IPS DF 19.7 (cell line): ENCODE measurements around the gene REELD1.

ENCODE experiments used
- DNase-seq: peaks from one replicate; pipeline ENCODE4 v3.0.0-alpha.2; 2013; ENCODE audit warnings: low read depth, low spot score

REELD1 gene

DNA sequence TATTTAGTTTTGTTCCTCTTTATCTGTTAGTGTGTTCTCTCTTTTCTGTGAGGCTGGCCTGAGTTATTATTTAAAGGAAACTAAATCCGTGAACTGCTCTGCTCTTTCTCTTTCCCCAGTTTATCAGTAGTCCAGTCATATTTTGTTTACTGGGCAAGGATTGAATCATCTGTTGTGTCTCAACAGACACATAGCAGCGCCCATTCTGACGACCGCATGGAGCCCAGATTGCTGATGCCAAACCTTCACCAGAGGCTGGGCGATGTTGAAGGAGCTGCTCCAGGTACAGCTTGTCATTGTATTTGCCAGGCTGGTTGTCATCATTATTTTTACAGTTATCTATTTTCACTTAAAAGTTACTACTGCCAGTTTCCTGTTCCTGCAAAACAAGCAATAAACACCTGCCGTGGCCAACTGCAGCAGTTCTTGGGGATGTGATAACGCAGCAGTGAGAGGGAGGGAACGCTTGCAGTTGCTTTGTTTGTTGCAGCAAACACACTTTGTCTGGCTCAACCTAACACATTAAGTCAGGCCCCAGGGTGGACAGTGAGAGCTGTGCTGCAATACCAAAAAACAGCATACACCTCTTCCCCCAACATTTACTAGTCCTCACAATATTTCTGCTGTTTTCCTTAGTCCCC is 10.1 kb downstream of the REELD1 start:
- no peak for DNase-seq

DNA sequence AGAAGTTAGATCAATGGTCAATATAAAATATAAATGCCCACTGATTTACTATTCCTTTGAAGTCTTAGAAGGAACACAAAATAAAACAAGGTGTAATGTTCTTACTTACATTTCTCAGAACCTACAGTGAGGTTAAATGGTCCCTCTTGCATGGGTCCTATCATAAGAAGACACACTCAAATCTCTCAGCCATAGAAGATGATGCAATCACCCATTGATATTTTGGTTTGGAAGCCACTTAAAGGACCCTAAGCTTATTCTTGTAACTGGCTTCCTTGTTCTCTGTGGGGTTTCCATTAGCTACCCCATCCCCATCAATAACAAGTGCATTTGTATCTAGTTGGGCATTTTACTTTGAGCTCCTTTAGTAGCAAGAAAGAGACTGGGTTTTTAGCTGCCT is 15.1 kb downstream of the REELD1 start:
- no peak for DNase-seq

DNA sequence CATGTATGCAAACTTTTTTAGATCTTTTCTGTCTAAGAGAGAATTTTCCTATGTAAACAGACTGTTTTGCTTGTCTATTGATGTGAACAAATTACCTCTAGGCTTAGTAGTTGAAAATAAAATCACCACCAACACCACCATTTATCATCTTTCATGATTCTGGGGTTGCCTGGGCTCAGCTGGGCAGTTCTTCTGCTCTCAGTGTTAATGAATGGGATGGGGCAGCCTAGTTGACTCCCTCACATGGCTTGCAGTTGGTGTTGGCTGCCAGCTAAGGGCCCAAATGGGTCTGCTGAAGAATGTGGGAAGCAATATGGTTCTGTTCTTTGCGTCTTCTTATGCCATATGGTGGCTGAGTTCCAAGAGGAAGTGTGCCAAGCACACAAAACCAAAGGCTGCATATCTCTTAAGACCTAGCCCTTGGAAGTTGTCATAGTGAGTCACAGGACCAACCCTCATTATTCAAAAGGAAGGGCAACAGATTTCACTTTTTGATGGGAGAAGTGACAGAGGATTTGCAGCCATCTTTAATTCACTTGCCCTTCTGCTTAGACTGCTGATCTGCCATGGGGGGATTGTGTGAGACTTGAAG is 17.9 kb downstream of the REELD1 start:
- DNase-seq, result no peak

DNA sequence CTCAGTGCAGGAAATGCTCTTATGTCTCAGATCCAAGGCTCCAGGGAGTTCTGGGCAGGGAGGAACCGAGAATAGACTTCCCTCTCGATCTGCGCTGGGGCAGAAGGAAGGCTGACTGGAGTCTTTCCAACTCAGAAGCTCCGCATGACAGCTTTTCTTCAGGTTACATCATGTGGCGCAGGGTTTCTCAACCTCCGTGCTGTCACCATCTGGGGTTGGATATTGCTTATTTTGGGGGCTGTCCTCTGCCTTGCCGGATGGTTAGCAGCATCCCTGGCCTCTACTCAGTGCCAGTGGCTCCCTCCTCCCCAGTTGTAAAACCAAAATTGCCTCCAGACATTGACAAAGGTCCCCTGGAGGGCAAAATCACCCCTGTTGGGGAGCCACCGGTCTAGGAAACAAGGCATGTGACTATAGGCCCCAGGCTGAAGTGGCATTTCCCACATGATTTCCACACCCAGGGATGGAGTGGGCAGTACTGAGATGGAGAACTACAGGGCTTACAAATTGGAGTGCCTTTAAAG is 21.4 kb downstream of the REELD1 start:
- no peak for DNase-seq

DNA sequence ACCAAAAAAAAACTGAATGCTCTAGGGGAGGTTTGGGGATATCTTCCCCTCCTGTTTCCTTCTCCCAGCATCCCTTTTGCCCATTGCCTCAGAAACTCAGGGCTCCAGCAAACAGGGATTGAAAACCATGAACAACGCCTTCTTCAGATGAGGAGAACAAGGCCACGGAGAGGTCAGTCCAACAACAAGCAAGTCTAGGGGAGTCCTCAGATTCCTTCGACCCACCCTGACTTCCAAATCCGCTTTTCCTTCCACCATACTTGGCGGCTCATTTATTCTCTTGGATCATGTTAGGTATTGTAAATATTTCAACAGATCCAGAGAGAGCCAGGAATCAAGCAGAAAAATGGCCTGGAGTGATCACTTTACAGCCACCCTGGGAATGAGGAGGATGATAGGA is 21.9 kb downstream of the REELD1 start:
- DNase-seq, result no peak

DNA sequence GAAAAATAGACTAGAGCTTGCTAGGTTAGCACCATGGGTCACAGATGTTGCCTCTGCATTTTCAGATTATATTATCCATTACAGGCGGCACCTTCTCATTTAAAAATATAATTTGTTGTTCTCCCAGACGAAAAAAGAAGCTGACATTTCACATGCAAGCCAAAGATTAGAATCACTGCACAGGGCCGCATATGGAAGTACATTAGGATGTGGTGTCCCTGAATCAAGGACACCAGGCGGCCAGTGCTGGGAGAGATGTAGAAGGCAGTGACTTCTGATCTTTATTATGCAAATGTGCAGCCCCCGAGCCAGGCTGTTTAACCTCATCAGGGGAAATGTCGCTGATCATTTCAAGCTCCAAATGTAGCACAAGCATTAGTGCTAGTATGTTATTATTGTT is 22.8 kb downstream of the REELD1 start:
- DNase-seq, result no peak

DNA sequence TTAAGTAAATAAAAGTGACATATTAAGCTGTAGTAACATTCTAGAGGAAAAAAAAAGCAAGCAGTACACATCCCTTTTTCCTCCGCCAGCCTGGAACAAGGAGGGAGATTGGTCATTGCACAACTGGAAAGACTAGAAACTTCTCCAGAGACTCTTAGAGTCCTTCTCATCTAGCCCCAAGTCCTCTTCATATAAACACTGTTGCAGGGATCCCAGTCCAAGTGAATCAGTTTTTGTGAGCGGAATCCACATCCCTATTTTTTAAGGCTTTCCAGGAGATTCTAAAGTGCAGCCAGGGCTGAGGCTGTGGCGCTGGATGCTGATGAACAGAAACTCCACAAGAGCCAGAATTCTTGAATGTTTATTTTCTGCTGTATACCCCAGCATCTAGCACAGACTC is 23.8 kb downstream of the REELD1 start:
- no peak for DNase-seq

DNA sequence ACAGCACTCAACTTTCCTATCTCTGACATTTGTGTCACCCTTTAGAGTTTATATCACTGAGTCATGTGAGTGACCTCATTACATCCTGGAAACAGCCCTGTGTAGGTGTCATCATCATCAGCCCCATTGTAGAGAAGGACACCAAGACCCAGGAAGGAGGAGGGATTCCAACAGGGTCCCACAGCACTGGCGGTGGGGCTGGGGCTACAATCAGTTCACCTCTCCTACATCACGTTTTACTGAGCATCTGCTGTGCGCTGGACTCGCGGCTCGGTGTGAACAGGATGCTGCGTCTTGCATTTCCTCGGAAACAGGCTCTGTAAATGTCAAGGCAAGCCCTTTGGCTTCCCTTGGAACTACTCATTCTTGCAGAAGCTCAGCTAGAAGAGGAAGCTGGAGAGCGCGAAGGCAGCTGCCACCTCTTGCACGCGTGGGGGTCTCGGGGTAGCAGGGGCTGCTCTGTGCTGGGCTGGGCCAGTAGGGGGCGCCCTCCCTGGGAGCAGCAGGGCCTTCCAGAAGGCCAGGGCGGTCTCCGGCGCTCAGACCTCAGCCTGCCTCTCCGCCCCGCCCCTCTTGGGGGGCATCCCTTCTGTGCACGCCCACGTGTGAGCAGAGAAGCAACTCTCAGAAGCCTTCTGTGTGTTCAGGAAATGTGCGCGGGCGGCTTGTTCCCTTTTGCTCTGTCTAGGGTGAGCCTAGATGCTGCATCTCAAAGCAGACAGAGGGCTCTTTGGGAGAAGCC is 29.0 kb downstream of the REELD1 start:
- DNase-seq, result no peak

DNA sequence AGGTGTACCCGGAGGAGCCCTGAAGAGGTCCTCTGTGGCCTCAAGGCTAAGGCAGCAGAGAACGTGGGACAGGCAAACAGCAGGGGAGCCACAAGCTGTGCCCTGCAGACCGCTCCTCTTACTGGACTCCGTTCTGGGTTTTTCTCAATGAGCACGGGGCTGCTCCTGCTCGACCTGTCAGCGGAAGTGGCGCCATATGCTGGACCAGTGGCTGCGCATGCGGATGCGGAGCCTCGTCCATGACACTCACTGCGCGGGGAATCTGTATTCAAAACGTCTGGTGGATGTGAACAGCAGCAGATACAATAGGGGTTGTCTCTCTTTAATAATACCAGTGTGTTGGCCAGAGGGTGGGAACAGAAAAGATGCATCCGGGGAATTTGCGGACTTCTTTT is 29.5 kb downstream of the REELD1 start:
- no peak for DNase-seq

DNA sequence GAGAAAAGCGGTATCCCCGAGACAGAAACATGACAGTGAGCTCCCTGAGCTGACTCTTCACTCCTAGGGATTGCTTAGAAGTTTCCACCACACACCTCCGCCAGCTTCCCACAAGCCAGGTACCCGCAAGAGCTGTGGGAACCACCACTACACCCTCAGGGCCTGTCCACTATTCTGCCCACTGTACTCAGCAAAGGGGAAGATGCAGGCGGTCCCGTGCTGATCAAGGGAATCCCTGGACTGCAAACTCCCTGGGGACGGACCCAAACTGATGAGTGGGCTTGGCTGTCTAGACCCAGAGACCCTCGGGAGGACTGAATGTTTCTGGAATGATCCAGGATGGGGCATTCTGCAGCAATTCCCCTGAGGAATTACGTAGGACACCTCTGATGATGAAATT is 30.2 kb downstream of the REELD1 start:
- no peak for DNase-seq

DNA sequence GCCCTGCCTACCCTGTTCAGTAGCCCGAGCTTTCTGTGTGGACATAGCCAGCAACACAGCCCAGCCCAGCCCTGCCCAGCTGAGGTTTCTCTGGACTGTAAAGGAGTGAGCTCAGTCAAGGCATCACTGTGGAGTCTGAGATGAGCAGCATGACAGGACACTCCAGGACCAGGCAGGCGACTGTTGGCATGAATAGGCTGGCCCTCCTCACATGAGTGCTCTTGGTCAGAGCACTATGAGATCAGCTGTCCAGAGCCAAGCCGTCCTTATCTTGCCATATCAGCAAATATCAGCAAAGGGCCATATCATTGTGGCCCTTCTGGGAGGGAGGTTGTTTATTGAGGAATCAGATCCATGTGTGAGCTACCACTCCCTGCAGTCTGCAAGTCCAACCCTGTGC is 30.9 kb downstream of the REELD1 start:
- no peak for DNase-seq

DNA sequence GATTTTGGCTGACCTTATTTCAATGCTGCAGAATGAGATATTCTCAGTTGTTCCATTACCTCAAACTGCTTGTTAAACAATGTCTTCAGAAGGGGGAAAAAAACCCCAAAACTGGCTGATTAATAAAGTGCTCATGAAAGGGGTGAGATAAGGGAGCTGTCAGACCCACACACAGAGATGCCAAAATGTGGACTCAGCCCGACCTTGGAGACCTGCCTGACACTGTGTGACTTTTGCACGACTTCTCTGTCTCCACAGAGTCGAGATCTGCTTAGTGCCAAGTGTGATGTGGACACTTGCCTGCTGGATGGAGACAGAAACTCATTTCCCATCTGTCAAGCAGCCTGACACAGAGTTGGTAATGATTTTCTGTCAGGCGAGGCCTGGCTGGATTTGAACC is 31.5 kb downstream of the REELD1 start:
- no peak for DNase-seq

DNA sequence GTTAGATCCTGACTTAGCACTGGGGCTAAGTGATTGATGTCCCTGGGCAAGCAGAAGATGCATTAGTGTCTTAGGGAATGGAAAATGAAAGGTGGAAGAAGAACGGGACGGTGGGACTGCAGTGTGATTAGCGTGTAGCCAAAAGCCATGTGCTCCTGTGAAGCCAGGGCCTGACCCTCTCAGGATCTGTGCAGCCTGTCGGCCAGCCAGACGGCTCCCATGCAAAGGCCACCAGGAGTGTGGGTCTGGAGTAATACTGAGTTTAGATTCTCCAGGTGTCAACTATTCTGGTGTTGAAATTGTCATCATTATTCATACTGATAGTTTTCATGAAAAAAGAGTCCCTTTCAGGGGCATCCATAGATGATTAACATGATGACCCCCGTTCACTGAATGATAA is 32.0 kb downstream of the REELD1 start:
- no peak for DNase-seq

DNA sequence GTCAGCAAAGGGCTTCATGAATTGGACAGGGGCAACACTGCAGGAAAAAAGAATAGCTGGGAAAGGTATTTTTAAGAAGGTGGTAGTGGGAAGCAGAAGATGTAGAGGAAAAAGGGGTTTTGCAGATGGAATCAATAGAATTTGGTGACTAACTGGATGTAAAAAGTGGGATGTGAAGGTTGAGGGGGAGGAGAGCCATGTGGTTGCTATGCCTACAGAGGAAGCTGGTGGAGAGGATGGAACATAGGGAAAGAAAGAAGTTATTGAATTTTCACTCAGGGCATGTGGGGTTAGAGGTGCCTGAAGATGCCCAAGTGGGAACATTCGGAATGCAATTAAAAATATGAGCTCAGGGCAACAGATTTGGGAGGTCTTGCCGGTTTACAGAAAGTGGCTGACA is 33.0 kb downstream of the REELD1 start:
- DNase-seq, result no peak

DNA sequence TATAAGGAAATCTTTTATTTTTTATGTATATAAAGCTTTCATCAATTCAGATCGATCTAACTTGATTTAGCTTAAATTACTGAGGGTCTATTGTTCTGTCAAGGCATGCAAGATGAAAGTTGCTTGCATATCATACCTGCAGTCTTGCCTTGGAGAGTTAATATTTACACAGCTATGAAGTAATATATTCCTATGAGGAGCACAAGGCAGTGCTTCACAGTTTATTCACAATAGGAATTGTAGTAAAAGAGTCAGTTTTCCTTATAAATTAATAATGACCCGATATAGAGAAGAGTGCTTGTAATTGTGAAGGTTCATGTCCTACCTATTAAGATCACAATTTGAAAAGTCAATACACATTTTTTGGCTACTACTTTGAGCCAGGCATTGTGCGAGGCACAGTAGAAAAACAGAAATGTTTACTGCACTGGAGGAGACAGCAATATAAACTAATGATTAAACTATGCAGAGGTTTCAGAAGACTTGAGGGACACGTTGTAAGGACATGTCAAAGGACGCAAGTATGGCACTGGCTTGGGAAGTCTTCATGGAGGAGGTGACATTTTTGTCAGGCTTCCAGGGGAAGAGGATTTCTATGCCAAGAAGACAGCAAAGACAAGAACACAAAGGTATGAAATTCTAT is 38.8 kb downstream of the REELD1 start:
- no peak for DNase-seq

DNA sequence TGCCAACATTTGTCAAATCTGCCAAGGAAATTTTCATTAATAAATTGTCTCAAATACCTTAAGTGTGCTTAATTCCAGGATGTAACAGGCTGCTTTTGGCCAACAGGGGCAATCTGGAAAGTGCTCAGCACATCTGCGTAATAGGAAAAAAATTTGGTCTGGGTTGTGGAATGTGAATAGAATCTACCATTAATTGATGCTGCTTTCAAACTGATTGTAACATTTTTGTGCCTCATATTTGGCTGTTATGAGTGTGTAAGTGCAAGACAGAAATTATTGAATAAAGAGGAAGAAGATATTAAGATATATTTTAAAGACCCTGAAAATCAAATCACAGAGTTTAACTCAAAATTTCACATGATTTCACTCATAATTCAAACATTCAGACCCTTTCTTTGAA is 41.1 kb downstream of the REELD1 start:
- DNase-seq, result no peak

DNA sequence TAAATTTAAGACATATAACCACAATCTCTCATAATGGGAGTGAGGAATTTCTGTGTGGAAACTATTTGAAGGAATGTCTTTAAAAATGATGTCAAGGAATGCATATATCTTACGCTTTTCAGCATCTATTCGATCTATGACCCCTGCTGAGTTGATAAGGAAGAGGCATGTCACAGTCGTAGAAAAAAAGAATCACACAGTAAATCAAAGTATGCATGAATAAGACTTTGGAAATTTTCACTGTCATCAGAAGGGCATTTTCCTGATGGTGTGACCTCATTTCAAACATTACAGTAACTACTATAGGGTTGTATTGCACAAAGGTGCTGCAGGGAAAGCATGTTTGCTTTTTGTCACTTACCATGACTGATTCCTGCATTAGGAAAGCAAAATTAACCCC is 41.5 kb downstream of the REELD1 start:
- DNase-seq, result no peak

DNA sequence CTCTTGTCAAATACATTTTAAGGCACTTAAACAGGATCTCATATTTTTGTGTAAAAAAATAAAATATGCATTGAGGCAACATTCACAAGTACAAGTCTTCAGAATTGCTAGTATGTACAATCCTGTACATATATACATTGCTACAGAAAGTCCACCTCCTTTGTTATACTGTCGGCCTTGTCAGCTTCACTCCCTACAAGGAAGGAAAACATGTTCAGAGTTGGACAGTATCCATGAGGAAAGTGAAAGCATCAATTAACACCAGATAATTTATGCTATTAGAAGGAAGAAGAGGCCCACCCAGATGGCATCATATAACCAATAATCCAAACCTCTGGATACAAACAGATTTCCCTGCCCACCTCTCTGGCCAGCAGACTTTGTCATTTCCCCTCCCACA is 42.0 kb downstream of the REELD1 start:
- no peak for DNase-seq

DNA sequence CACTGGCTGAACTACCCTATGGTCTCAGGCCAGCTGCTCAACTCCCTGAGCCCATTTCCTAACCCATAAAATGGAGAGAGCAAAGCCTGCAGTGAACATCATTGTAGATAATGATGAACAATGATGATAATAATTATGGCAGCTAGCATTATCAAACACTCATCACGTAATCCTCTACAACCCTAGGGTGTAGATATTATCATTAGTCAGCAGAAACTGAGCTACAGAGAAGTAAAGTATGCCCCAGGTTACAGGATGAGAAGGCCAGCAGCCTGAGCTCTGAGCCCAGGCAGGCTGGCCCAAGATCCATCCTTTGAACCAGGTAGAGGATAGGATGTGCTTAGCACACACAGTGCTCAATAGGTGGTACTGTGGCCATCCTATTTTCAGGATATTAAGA is 43.2 kb downstream of the REELD1 start:
- no peak for DNase-seq

DNA sequence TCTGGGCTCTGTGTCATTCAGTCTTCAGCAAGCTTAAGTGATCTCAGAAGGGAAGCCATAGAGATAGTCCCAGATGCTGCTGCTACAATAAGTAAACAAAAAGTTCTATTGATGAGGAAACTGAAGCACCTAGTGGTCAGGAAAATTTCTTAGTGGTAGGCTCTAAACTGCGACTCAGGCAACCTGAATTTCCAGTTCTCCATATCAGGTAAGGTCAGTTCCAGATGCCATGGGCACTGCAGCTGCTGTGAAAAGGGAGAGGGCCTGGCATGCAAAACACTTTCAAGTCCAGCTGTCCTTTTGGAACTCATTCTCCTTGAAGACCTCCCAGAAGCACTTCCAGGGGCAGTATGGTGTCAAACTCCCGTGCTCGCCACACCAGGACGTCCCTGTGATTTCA is 46.2 kb downstream of the REELD1 start:
- DNase-seq, result no peak

DNA sequence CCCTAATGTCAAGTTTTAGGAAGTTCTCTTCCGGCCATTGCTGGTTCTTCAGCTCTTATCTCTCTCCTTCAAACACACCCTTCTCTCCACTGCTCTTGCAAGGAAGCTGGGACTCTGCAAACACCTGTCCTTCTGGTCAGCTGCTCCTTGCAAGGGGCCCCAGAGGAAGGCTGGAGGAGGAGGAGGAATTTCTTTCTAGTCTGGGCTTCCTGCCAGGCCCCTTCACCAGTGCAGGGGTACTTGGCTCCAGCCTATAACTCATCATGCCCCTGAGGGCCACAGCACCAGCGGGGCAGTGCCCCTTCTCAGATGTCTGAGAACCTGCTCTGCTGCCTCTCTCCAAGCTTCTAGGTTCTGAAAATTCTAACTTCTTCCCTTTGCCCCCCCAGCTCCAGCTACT is 46.7 kb downstream of the REELD1 start:
- DNase-seq, result no peak

DNA sequence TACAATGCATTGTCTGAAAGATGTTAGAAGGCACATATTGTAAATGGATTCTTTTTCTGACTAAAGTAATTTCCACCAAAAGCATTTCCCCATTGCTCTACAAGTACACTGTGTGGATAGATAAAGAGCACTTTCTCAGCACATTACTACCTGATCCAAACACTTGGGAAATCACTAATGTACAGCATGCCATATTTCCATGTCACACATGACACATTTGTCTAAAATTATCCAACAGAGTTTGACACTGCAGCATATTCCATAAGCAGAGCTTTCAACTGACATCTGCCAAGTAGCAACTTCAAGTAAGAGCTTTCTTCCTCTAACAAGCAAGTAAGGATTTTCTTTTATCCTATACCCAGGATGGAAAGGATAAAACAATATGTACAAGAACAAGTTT is 49.5 kb downstream of the REELD1 start:
- no peak for DNase-seq
